Mesenteric fat pad (tissue), 1 donor: Measurements from ENCODE around the gene ICE2. TPM values are rescaled to one million over a fixed set of nuclear protein-coding genes. Genes with fewer than 3 reads are reported as not detected.
"Not testable (repeated sequence)": the region's sequence is repeated elsewhere in the genome, so short reads cannot be mapped to it uniquely, and the experiment has no call there.

ENCODE experiments used
- DNase-seq: peaks from one replicate; pipeline ENCODE4 v3.0.0-alpha.2; 2020; ENCODE audit warnings: low spot score
- total RNA-seq: library from RNA; stranded (reverse); fragmentation: NEBNext Ultra II Directional; extraction: Animal tissue kit (Norgen Biotek cat#: 25700); gene quantifications from one replicate; pipeline ENCODE4 v1.2.1, GENCODE V29; 2021
- donor health status: DM: yes; HTN: yes; CAD: no.

Gene ICE2
- total RNA-seq, 1 donor from 2014 or later, result 43.1 TPM

GRCh38 chr15:60448668-60449360 is 30.1 kb downstream of the ICE2 start:
- no peak for DNase-seq

GRCh38 chr15:60444289-60444912 is 34.5 kb downstream of the ICE2 start:
- no peak for DNase-seq

GRCh38 chr15:60442763-60443162 is 36.2 kb downstream of the ICE2 start:
- no peak for DNase-seq

GRCh38 chr15:60442031-60442650 is 36.8 kb downstream of the ICE2 start:
- no peak for DNase-seq

GRCh38 chr15:60441331-60441730 is 37.6 kb downstream of the ICE2 start:
- no peak for DNase-seq

- no peak for DNase-seq
Measured at GRCh38 chr15:60438646-60439045, 40.3 kb downstream of the ICE2 start.

GRCh38 chr15:60428935-60429334 is 50.0 kb downstream of the ICE2 start:
- DNase-seq, result no peak

GRCh38 chr15:60426870-60427508 is 52.0 kb downstream of the ICE2 start:
- no peak for DNase-seq

GRCh38 chr15:60425461-60425860 is 53.5 kb downstream of the ICE2 start:
- no peak for DNase-seq

GRCh38 chr15:60424006-60424405 is 54.9 kb downstream of the ICE2 start:
- no peak for DNase-seq

- DNase-seq, result no peak
Measured at GRCh38 chr15:60423537-60423936, 55.4 kb downstream of the ICE2 start.

- DNase-seq, result no peak
Measured at GRCh38 chr15:60421544-60421943, 57.4 kb downstream of the ICE2 start.

- DNase-seq, result no peak
Measured at GRCh38 chr15:60420203-60420716, 58.7 kb downstream of the ICE2 start.

GRCh38 chr15:60419753-60420152 is 59.2 kb downstream of the ICE2 start:
- DNase-seq, result no peak

- no peak for DNase-seq
Measured at GRCh38 chr15:60418096-60418495, 60.8 kb downstream of the ICE2 start.

- DNase-seq, result no peak
Measured at GRCh38 chr15:60417112-60417511, 61.8 kb downstream of the ICE2 start.

- no peak for DNase-seq
Measured at GRCh38 chr15:60416484-60416883, 62.5 kb downstream of the ICE2 start.

GRCh38 chr15:60414016-60414682 is 64.8 kb downstream of the ICE2 start:
- no peak for DNase-seq

GRCh38 chr15:60413231-60413824 is 65.6 kb downstream of the ICE2 start:
- no peak for DNase-seq

GRCh38 chr15:60412807-60413206 is 66.1 kb downstream of the ICE2 start:
- not testable (repeated sequence) for DNase-seq
